DOHH2 (cell line): ENCODE data around the gene HMBS.

ENCODE experiments used
- H3F3A ChIP-seq: fragments of 200-600 bp; sonication (generic), shearing (Covaris generic); 2 replicates; pipeline ENCODE4 v1.6.0; 2016; ENCODE audit warnings: antibody characterized with exemption, mild to moderate bottlenecking; ENCODE audit not compliant: control insufficient read depth, insufficient read depth
- H3K27ac ChIP-seq: fragments of 200-600 bp; sonication (generic); 2 replicates; pipeline ENCODE4 v1.5.1; 2014; ENCODE audit warnings: low read depth, mild to moderate bottlenecking, low read length, moderate library complexity
- H3K27me3 ChIP-seq: fragments of 200-600 bp; sonication (generic); 2 replicates; pipeline ENCODE4 v1.6.1; 2014; ENCODE audit warnings: mild to moderate bottlenecking, low read length, mixed read lengths; ENCODE audit not compliant: control insufficient read depth
- H3K36me3 ChIP-seq: fragments of 200-600 bp; sonication (generic); 2 replicates; pipeline ENCODE4 v1.6.1; 2014; ENCODE audit warnings: mild to moderate bottlenecking, low read length, moderate library complexity, mixed read lengths; ENCODE audit not compliant: control insufficient read depth
- H3K4me1 ChIP-seq: fragments of 200-600 bp; sonication (generic); 2 replicates; pipeline ENCODE4 v1.6.1; 2014; ENCODE audit warnings: mild to moderate bottlenecking, low read length, mixed read lengths; ENCODE audit not compliant: control insufficient read depth
- H3K4me2 ChIP-seq: fragments of 200-600 bp; sonication (generic); 2 replicates; pipeline ENCODE4 v1.6.0; 2014; ENCODE audit warnings: mild to moderate bottlenecking, low read length, moderate library complexity
- H3K4me3 ChIP-seq: fragments of 200-600 bp; sonication (generic); 2 replicates; pipeline ENCODE4 v1.5.1; 2014; ENCODE audit warnings: mild to moderate bottlenecking, low read length, mixed read lengths
- H3K79me2 ChIP-seq: fragments of 200-600 bp; sonication (generic); 2 replicates; pipeline ENCODE4 v1.6.1; 2014; ENCODE audit warnings: mild to moderate bottlenecking, low read length, mixed read lengths; ENCODE audit not compliant: control insufficient read depth
- H3K9me2 ChIP-seq: fragments of 200-600 bp; sonication (generic); replicated peaks from 2 replicates; pipeline ENCODE4 v1.6.1; 2014; ENCODE audit warnings: mild to moderate bottlenecking, low read length, mixed read lengths; ENCODE audit not compliant: control insufficient read depth
- H3K9me3 ChIP-seq: fragments of 200-600 bp; sonication (generic); 2 replicates; pipeline ENCODE4 v1.6.1; 2014; ENCODE audit warnings: antibody characterized with exemption, low read length, mixed read lengths; ENCODE audit not compliant: control insufficient read depth, insufficient read depth
- H4K20me1 ChIP-seq: fragments of 200-600 bp; sonication (generic); 2 replicates; pipeline ENCODE4 v1.6.0; 2014; ENCODE audit warnings: low read depth, mild to moderate bottlenecking, antibody characterized with exemption, low read length, moderate library complexity; ENCODE audit not compliant: control insufficient read depth, insufficient read depth
- EZH2phosphoT487 ChIP-seq: fragments of 200-600 bp; sonication (generic); IDR thresholded peaks from 2 replicates; pipeline ENCODE4 v1.6.1; 2017; ENCODE audit warnings: borderline replicate concordance, mild to moderate bottlenecking, antibody characterized with exemption, low read length, moderate library complexity, mixed read lengths
- TF ChIP-seq, protein P1 (sequence below): fragments of 200-600 bp; sonication (generic); IDR thresholded peaks from one replicate; pipeline ENCODE4 v1.5.1; 2014; ENCODE audit warnings: antibody characterized with exemption, mild to moderate bottlenecking, low read depth, low read length; ENCODE audit not compliant: poor library complexity, severe bottlenecking

The HMBS gene

DNA sequence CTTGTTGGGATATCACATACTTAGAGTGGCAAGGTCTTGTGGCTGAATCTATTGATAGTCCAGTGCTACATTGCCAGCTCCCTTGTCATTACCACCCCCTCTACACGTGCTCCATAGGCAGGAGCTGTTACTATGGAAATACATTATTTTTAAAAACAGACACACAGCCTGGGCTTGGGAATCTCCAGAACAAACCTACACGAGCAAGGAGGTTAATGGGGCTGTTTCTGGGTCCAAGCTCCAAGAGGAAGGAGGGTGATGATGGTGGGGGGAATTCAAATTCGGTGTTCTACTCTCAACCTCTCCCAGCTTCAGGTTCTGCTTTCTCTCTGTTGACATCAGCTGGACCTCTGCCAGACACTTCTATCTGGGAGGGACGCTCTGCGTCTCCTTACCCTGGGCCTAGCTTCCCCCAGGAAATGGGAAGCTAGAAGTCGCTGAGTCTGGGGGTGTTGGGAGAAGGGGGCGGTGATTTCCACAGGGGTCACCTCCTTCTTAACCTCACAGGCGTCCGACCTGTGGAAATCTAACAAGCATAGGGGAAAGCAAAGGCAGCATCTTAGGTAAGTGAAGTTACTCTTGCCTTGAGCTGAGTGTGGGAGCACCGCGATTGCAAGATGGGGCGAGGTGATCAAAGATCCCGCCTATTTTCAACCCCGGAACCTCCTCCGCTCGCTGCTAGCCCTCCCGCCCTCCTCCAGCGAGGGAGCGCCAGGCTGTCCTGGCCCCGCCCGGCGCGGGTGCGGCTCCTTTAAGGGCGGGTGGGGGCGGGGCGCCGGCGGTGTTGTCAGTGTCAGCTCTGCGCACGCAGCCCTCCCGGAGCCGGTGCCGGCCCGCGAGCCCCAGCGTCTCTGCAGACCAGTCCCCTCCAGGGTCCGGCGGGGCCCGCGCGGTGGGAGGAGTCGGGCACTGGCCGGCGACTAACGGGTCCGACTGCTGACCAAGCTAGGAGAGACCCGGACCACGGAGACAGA is 22.2 kb downstream of the HMBS start, which contains the start of gene C2CD2L:
TSS of gene C2CD2L (plus strand) at position 781 of the 974 bp plus-strand sequence. CDS start 398 bp downstream, outside the sequence.
- H3K4me3 ChIP-seq: peak within 1 kb of the TSS; percentile 80
- TF ChIP-seq EZH2phosphoT487: no peak
- TF ChIP-seq, protein P1, sequence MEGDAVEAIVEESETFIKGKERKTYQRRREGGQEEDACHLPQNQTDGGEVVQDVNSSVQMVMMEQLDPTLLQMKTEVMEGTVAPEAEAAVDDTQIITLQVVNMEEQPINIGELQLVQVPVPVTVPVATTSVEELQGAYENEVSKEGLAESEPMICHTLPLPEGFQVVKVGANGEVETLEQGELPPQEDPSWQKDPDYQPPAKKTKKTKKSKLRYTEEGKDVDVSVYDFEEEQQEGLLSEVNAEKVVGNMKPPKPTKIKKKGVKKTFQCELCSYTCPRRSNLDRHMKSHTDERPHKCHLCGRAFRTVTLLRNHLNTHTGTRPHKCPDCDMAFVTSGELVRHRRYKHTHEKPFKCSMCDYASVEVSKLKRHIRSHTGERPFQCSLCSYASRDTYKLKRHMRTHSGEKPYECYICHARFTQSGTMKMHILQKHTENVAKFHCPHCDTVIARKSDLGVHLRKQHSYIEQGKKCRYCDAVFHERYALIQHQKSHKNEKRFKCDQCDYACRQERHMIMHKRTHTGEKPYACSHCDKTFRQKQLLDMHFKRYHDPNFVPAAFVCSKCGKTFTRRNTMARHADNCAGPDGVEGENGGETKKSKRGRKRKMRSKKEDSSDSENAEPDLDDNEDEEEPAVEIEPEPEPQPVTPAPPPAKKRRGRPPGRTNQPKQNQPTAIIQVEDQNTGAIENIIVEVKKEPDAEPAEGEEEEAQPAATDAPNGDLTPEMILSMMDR: no peak
- no peaks in the 10 kb centered on the region for H3K27me3 ChIP-seq
- H3K79me2 ChIP-seq: peaks cover 42% of the 10 kb centered on the region
- no peaks in the 10 kb centered on the region for H4K20me1 ChIP-seq
- H3K27ac ChIP-seq: peak within 1 kb of the TSS; percentile 80
- H3K36me3 ChIP-seq: peaks cover 32% of the 10 kb centered on the region
- H3K9me3 ChIP-seq: no peaks in the 10 kb centered on the region
- peak within 1 kb of the TSS; percentile 84 for H3K4me2 ChIP-seq
- H3F3A ChIP-seq: peaks cover 10% of the 10 kb centered on the region
- H3K9me2 ChIP-seq: no peaks in the 10 kb centered on the region
- peaks cover 50% of the 10 kb centered on the region for H3K4me1 ChIP-seq

DNA sequence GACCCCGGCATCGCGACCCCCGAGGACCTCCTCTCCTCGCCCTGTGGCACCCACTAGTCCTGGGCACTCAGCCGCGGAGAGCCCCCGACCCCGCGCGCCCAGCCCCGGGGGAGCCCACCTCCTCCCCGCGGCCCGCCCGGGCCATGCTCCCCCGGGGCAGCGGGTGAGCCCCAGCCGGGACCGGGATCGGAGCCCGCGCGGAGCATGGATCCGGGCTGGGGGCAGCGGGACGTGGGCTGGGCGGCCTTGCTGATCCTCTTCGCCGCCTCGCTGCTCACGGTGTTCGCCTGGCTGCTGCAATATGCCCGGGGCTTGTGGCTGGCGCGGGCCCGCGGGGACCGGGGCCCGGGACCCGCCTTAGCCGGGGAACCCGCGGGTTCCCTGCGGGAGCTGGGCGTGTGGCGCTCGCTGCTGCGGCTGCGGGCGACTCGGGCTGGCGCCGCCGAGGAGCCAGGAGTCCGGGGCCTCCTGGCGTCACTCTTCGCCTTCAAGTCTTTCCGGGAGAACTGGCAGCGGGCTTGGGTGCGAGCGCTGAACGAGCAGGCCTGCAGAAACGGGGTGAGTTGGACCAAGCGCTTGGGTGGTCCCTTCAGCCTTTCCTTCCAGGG is 23.0 kb downstream of the HMBS start:
- peaks cover 10% of the 10 kb centered on the region for H3F3A ChIP-seq
- H3K27me3 ChIP-seq: no peaks in the 10 kb centered on the region
- peaks cover 39% of the 10 kb centered on the region for H3K79me2 ChIP-seq
- H4K20me1 ChIP-seq: no peaks in the 10 kb centered on the region
- H3K9me3 ChIP-seq: no peaks in the 10 kb centered on the region
- H3K4me2 ChIP-seq: peak overlapping the region; percentile 84
- H3K36me3 ChIP-seq: peaks cover 40% of the 10 kb centered on the region
- H3K9me2 ChIP-seq: no peaks in the 10 kb centered on the region
- TF ChIP-seq, protein P1: no peak
- no peak for TF ChIP-seq EZH2phosphoT487
- H3K27ac ChIP-seq: peak overlapping the region; percentile 27
- peaks cover 50% of the 10 kb centered on the region for H3K4me1 ChIP-seq
- H3K4me3 ChIP-seq: peak overlapping the region; percentile 80

DNA sequence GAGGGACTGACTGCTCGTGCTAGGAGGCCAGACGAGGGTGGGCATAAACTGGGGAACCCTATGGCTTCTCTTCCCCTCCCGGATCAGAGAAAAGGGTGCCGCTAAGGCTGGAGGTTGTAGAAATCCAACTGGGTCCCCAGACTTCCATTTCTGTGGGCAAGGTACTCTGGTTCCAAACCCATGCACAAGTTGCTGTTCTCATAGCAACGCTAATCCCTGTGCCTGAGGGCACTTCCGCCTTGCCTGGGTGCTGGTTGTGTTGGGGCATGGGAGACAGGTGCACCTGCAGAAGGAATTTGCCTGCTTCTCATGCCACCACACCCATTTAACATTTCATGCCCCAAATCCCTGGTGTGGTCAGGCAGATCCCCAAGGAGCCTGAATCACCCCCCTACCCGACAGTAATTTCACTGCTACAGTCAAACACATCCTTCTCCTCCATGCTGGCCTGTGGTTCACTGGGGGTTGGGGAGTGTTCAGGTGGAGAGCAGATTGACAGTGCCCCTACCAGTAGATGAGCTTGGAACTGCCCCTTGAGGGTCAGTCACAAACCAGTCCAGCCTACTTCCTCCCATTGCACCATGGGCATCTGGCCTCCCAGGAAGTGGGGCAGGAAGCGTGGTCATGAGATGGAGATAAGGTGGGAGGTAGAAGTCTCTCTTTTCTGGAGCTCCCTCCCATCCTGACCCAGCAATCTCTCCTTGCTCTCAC is 23.6 kb downstream of the HMBS start:
- Histone ChIP-seq H3K9me2 (no peaks in the 10 kb centered on the region), H3K9me3 (no peaks in the 10 kb centered on the region), H3K4me2 (peak overlapping the region; percentile 84), H3K4me1 (peaks cover 45% of the 10 kb centered on the region), H3K4me3 (peak overlapping the region; percentile 80), H4K20me1 (no peaks in the 10 kb centered on the region), H3F3A (peaks cover 10% of the 10 kb centered on the region), H3K27me3 (no peaks in the 10 kb centered on the region), H3K36me3 (peaks cover 46% of the 10 kb centered on the region), H3K27ac (peak overlapping the region; percentile 27; the same call in 1 of the 2 replicates), H3K79me2 (peaks cover 34% of the 10 kb centered on the region)
- no peak for TF ChIP-seq EZH2phosphoT487
- TF ChIP-seq, protein P1: no peak
